PC-9 (cell line): Measurements from ENCODE around the gene PRPS2.

Experiments used
- CTCF ChIP-seq: fragments of 200-600 bp; sonication (generic); conservative IDR thresholded peaks from 2 replicates; pipeline ENCODE4 v1.6.1; 2017; ENCODE audit warnings: mixed run types, antibody characterized with exemption, mild to moderate bottlenecking, moderate library complexity
- EZH2 ChIP-seq: fragments of 200-600 bp; sonication (generic); IDR thresholded peaks from 2 replicates; pipeline ENCODE4 v1.8.0; 2017; ENCODE audit warnings: antibody characterized with exemption, low read depth

DNA sequence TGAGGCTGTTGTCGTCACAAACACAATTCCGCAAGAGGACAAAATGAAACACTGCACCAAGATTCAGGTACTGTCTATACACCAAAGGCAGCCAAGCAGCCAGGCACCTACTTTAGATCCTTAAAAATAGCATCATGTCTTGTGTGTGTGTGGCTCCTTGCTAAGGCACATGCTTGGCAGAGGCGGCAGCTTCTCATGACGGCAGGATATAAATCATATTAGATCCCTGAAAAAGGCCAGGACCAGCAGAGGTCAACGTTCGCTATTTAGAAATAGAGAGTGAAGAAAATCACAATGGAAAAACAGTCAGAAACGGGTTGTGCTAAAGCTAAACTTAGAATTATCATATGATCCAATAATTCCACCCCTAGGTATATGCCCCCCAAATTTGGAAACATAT is 29.5 kb downstream of the PRPS2 start:
- TF ChIP-seq CTCF (no peak), EZH2 (no peak)
